OCI-M2 (cell line): ENCODE results near the gene TPCN1.
"Not testable (repeated sequence)": the region's sequence is repeated elsewhere in the genome, so short reads cannot be mapped to it uniquely, and the experiment has no call there.

Experiments
- DNase-seq: peaks from one replicate; lab custom pipeline; 2025; ENCODE audit not compliant: unreplicated experiment; lab: John Stamatoyannopoulos, UW

Gene TPCN1

DNA sequence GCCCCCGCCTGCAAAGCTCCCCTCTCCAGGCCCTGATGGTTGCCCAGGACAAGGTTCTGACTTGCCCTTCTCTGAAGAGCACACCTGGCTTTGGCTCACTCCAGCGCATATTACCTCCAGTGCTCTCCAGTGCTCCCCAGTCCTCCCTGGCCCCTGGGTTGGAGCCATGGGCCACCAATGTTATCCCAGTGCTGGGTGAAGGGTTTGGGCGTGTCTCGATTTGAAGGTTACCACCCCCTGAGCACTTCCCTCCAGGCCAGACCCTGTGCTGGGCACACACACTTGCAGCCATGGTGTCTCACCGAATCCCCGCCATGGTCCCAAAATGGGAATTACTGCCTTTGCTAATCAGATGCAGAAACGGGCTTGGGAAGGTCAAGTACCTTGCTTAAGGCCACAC is 24.7 kb upstream of the TPCN1 start:
- DNase-seq = no peak

DNA sequence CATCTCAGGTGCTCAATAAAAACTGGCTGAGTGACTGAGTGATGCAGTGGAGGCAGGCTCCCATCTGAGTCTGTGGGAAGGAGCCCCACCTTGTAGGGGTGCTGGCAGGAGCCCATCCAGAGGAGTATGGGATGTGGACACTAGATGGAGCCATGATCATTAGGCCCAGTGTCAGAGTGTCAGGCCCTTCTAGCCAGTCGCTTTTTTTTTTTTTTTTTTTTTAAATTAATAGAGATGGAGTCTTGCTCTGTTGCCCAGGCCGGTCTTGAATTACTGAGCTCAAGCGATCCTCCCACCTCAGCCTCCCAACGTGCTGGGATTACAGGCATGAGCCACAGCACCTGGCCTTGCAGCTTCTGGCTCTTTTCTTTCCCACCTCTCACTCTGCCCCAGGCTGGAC is 24.3 kb upstream of the TPCN1 start:
- no peak for DNase-seq

DNA sequence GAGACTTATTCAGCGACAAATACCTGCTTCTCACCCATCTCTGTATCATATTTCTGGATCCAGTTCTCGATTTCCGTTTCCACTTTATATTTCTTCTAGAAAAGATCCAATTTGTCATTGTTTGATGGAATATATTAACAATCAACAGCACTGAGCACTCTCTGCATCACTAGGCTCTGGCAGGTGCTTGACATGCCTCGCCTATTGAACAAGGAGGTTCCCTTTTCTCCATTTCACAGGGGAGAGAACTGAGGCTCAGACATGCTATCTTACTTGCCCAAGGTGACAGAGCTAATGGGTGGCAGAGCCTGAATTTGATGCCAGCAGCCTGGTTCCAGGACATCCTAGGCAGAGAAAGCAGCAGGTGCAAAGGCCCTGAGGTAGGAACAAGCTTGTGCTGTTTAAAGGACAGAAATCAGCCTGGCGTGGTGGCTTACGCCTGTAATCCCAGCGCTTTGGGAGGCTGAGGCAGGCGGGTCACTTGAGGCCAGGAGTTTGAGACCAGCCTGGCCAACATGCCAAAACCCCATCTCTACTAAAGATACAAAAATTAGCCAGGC is 23.7 kb upstream of the TPCN1 start:
- DNase-seq = no peak

DNA sequence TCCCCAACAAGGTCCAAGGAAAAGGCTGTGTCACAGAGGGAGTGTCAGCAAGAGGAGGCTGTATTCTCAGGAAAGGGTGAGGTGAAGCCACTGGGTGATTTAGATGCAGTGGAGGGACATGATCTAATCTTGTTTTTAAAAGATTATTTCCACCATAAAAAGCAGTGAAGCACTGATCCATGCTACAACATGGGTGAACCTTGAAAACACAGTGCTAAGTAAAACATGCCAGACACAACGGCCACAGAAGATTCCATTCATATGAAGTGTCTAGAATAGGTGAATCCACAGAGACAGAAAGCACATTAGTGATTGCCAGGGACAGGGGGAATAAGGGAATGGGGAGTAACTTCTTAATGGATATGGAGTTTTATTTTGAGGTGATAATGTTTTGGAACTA is 23.0 kb upstream of the TPCN1 start:
- no peak for DNase-seq

DNA sequence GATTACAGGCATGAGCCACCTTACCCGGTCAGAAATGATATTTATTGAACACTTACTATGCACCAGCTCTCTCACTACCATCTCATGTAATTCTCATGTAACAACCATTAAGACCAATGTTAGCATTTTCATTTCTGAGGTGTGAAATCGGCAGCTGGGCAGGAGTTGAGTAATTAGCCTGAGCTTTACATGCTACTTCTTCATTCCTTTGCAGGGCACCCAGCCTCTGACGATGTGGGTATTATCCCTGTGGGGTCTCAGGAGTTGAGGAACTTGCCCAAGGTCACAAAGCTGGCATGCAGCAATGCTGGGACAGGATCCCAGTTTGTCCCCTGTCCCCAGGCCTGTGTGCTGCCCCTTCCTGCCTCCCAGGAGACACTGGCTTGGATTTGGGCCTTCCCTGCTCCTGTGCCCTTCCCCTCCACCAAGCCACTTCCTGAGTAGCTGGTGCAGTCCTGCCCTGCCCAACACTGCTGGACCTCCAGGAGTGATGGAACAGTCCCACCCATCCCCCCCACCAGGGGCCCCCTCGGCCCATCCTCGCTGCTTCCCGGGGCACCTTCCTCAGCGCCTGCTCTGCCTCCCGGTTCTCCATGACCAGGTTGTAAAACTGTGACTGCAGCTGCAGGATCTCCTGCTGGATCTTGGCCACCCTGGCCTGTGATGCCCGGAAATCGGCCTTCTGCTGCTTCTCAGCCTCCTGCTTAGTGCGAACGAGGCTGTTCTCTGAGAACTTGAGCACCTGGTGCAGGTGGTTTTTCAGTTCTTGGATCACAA is 21.1 kb upstream of the TPCN1 start:
- DNase-seq = no peak

DNA sequence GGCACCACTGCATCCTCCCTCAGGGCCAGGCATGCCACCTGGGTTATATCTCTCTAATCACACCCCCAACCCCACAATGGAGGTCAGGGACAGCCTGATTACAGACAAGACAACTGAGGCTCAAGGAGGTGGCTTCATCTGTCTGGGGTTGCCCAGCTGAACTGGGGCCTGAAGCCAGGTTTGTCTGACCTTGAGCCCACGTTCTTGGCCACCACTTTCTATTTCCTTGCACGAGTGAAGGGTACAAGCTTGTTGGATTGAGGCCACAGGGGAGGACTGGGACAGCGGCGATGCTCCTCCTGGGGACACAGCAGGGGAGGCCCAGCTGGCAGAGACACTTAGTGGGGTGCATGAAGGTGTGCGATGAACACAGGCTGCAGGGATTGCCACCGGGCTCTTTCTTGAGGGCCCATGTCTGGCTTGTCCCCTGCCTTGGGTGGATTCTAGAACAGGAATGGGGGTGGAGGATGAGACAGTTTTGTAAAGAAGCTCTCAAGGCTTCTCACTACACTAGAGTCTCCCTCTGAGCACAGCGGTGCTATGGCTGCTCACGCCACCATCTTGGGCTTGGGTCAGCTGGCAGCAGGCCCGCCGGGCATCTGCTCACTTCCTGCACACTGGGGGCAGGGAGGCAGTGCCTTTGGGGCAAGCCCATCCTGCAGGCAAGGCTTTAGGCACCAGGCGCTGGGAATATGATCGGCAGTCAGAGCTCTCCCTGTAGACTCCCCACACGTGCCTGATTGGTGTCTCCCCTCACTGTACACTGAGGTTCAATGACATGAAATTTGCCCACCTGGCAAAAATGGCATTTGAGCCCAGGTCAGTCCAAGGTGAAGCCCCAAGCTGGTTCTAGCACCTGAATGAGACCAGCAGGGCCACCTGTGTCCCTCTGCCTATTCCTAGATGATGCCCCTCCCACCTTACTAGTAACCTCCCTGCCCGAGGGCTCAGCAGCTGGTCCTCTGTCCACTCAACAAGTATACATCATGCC is 19.8 kb upstream of the TPCN1 start:
- DNase-seq = no peak

DNA sequence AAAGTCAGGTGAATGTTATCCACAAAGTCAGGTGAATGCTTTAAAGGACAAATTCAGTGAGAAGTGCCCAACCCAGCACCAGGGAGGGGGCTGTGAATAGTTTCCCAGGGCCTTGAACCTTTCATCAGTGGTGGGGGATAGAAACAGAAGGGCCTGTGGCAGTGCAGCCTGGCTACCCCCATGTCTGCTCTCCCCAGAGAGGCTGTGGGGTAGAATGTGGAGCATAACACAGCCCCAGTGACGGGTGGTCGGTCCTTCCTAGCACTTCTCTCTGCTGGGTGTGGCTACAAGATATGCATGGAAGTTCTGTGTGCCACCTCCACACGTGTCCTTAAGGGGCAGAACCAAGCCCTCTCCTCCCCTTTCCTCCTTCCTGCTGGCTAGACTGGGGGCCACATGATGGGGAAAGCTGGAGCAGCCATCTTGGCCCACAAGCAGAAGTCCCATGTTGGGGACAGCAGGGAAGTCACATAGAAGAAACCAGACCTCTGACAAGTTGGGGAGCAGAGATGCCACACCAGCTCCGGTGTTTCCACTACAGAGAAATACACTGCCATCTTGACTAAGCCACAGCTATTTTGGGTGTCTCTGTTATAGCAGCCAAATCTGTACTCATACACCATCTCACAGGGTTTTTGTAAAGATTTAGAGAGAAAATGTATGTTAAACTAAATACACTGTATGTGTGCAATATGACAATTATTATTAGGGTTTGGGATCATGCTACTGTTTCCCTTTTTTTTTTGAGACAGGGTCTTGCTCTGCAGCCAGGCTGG is 18.8 kb upstream of the TPCN1 start:
- DNase-seq = no peak

DNA sequence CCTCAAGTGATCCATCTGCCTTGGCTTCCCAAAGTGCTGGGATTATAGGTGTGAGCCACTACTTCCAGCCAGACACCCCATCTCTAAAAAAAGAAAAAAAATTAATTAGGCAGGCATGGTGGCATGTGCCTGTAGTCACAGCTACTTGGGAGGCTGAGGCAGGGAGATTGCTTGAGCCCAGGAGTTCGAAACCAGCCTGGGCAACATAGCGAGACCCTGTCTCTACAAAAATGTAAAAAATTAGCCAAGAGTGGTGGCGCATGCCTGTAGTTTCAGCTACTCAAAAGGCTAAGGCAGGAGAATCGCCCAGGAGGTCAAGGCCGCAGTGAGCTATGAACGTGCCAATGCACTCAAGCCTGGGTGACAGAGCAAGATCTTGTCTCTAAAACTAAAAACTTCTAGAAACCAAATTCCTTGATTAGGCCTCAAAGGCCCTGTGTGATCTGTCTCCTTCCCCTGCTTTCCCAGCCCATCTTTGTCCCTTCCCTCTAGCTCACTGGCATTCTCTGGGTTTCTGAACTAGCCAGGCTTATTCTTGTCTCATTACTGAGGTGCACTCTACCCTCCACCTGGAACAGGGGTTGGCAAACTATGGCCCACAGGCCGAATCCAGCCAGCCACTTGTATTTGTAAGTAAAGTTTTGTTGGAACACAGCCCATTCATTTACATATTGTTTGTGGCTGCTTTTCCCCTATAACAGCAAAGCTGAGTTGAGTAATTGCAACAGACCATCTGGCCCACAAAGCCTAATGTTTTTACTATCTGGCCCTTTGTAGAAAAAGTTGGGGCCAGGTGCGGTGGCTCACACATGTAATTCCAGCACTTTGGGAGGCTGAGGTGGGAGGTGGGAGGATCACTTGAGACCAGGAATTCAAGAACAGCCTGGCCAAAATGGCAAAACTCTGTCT is 17.2 kb upstream of the TPCN1 start:
- no peak for DNase-seq

DNA sequence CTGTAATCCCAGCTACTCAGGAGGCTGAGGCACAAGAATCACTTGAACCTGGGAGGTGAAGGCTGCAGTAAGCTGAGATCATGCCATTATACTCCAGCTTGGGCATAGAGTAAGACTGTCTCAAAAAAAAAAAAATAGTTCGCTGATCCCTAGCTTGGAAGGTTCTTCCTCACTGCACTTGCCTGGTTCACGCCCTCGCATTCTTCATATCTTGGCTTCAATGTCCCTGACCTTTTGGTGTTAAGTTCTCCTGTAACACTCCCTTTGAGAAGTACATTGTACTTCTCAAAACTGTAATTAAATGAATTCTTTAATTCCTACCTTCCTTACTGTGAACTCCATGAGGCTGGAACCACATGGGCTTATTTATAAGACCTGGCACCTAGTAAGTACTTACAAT is 16.5 kb upstream of the TPCN1 start:
- DNase-seq = no peak

DNA sequence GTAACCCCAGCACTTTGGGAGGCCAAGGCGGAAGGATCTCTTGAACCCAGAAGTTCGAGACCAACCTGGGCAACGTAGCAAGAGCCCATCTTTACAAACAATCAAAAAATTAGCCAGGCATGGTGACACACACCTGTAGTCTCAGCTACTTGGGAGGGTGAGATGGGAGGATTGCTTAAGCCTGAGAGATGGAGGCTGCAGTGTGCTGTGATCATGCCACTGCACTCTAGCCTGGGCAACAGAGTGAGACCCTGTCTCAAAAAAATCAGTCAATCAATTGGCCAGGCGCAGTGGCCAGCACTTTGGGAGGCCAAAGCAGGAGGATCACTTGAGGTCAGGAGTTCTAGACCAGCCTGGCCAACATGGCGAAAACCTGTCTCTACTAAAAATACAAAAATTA is 14.5 kb upstream of the TPCN1 start:
- not testable (repeated sequence) for DNase-seq

DNA sequence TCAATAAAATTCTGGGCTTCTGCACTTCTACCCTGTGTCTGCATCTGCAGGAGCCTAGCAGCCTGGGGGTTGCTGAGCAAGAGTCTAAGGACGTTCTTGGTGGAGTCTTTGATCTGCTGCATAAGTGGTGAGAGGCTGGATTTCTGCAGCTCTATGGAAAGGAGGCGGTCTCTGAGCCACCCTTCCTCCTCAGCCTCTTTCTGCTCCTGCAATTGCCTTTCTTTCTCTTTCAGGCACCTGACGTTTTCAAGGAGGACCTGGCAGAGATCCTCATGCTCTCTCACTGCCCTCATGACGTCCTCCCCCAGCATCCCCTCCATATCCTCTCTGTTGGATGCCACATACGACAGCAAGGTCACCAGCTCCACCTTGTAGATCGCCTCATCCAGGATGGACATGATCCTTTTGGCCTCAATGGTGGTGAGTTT is 13.6 kb upstream of the TPCN1 start:
- no peak for DNase-seq

DNA sequence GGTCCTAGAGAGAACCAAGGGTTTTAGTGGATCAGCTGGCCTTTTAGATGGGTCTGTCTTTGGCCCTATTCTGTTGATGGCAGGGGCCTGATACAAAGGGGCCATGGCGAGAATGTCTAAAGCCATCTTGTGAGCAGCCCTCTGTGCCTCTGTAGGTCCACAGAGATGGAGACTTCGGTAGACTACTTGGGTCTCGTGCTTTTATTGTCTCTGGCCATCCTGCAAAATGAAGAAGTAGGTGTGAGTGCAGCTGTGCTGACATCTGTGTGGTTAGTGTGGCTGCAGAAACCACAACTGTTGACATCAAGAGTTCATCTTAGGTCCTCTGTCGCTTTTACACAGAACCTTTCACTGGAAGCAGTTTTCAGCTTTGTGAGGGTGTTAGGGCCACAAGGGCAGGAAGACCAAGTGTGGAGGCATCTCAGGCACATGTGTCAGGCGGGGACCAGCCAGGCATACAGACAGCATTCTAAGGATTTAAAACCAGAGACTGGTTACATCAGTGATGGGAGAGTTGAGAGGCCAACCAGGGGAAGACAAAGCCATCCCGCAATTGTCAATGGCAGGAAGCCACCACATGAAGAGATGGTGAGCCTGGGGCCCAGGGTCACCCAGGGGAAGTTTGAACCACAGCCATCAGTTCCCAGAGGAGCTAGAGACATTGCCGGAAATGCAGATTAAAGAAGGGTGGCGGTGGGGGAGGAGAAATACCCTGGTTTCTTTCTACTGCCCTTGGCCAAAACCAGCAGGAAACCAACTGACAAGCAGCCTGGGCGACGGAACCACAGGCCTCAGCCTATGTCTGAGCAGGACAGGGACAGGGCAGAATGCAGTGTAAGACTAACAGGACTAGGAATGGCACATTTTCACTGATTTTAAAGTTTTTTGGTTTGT is 13.0 kb upstream of the TPCN1 start:
- DNase-seq = no peak

DNA sequence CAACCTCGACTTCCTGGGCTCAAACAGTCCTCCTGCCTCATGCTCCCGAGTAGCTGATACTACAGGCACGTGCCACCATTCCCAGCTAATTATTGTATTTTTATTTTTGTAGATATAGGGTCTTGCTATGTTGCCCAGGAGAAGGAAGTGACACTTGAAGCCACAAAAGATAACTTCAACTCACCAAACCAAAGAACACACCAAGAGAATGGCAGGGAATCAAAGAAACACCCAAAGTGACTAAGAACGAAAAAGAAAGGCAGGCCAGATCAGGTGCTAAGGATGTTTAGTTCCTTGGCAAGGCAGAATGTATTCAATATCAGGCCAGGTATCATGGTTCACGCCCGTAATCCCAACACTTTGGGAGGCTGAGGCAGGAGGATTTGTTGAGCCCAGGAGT is 10.1 kb upstream of the TPCN1 start:
- DNase-seq = no peak

DNA sequence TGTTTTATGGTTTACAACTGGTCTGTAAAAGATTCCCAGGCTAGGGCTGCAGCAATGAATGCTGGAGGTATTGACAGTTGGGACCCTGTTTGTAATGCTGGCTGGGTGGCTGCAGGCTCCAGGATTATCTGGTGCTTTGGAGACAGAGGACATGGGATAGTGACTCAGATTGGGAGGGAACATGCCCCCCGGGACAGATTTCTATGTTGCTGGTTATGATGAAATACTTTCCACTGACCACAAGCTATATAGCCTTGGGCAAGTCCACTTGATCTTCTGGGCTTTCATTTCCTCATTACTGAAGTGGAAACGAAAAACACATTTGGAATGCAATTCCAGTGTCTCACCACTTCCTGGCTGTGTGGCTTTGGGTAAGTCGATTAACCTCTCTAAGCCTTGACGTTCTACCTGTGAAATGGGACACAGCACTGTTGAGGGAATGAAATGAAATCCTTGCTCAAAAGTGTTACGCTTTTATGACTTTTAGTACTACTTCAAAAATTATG is 6.3 kb upstream of the TPCN1 start:
- DNase-seq = no peak

DNA sequence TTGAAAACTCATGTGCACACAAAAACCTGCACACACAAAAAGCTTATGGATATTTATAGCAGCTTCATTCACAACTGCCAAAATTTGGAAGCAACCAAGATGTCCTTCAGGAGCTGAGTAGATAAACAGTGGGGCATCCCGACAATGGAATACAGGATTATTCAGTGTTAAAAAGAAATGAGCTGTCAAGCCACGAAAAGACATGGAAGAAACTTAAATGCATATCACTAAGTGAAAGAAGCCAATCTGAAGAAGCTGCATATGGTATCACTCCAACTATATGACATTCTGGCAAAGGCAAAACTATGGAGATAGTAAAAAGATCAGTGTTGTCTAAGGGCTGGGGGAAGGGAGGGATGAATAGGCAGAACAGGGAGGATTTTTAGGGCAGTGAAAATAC is 5.2 kb upstream of the TPCN1 start:
- no peak for DNase-seq

DNA sequence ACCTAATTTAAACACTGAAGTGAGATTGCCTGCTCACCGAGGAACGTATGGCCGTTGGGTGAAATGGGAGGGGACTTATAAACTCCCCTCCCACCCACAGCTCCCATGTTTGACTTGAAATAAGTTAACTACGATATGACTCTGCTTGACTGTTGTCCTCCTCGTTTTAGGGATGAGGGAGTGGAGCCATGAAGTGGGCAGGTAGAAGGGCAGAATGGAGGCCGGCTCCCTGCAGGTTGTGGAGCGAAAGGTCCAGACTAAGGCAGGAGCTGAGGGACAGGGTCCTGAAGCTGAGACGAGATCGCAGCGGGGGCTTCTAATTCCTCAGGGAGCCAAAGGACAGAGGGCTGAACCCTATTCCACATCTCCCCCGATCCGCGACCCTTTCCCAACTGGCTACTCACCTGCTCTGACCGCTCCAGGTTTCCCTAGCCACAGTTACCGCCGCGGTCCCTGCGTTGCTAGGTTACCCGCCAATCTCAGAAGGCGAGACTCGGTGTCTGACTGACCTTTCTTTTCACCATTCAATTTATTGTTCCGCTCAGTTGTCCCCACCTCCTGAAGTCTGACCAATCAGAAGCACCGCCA is 577 bp upstream of the TPCN1 start:
- no peak for DNase-seq

DNA sequence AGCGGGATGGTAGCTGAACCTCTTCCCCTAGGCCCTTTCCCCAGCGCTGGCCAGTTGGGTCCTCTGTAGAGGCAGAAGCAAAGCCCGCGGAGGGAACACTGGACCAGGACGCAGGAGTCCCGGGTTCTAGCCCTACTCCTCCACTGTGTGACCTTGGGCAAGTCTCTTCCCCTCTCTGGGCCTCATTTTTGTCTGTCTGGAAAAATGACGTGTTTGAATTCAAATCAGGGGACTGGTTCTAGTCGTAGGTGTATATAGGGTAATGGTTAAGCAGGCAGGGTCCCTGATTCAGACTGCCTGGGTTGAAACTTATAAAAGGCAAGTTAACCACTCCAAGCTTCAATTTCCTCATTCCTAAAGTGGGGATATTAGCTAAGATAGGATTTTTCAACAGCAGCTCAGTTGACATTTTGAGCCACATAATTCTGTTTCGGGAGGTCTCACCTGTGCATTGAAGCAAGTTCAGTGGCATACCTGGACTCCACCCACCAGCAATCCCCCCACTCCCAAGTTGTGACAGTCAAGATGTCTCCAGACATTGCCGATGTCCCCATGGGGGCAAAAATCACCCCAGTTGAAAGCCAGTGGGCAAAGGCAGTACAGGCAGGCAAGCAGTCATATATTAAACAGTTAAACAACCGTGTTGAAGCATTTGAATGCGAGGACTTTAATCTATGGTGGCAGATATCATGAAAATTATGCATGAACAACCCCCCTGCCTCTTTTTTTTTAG is 899 bp downstream of the TPCN1 start:
- no peak for DNase-seq
